ENCODE measurements around the gene OSBP. TPM values are rescaled to one million over a fixed set of nuclear protein-coding genes. Genes with fewer than 3 reads are reported as not detected.
A peak's percentile ranks its signal among the peaks of the same experiment; 100 is the strongest.

The OSBP gene
- total and polyA plus RNA-seq, 4 donors: 12.0 to 41.9 (median 30.2) TPM

DNA sequence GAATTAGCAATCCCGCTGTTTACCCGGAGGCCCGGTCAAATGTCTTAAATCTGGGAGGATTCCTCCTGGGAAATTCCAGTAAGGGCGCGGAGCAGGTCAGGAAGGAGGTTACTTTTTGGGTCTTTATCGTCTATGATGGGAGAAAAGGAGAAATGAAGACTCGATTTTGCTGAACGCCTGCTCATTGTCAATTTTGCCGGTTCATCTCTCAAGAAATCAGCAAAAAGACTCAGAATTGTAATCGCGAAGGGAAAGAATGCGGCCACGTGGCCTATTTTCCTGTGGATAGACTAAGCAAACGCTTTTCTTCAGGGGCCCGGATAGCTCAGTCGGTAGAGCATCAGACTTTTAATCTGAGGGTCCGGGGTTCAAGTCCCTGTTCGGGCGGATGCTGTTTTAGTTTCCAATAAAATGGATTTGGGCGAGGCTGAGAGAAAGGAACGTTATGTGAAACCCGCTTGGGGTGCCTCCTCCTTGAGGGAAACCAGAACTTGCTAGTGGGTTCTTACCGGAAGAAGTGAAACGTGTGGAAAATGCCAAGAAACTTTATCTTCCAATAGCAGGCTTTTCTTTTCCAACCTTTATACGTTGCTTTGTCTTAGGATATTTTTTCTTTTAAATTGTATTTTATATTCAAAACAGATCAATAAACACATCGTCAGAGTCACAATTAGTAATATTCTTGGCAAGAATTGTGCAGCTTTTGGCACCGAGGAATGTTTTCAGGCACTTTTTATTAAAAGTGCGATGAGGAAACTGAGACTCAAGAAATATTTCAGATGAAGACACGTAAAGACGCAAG is 59.3 kb downstream of the OSBP start:
- H3K4me3 ChIP-seq: no peak overlapping the region
- peaks cover 0 to 13% (median 8%) of the 10 kb centered on the region in 3 donors for H3K27me3 ChIP-seq (ENCODE audit: control insufficient read depth in 3 of 3, insufficient read depth in 3 of 3, low read length in 2 of 3)
- H3K4me1 ChIP-seq (ENCODE audit: control insufficient read depth in 5 of 5, insufficient read depth in 5 of 5, low read length in 5 of 5): peaks cover 0 to 10% (median 0%) of the 10 kb centered on the region in 5 donors
- TF ChIP-seq, protein P1, sequence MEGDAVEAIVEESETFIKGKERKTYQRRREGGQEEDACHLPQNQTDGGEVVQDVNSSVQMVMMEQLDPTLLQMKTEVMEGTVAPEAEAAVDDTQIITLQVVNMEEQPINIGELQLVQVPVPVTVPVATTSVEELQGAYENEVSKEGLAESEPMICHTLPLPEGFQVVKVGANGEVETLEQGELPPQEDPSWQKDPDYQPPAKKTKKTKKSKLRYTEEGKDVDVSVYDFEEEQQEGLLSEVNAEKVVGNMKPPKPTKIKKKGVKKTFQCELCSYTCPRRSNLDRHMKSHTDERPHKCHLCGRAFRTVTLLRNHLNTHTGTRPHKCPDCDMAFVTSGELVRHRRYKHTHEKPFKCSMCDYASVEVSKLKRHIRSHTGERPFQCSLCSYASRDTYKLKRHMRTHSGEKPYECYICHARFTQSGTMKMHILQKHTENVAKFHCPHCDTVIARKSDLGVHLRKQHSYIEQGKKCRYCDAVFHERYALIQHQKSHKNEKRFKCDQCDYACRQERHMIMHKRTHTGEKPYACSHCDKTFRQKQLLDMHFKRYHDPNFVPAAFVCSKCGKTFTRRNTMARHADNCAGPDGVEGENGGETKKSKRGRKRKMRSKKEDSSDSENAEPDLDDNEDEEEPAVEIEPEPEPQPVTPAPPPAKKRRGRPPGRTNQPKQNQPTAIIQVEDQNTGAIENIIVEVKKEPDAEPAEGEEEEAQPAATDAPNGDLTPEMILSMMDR (IDR thresholded peaks at IDR 0.05; ENCODE audit: control extremely low read depth, extremely low read depth): no peak
- DNase-seq: peak; percentile 81 to 87 (median 83)
- WGBS, 2 donors: 5 to 10% methylated on average over 30 of the region's 30 CpGs
- no peaks in the 10 kb centered on the region for H3K36me3 ChIP-seq (ENCODE audit: control insufficient read depth in 4 of 4, insufficient read depth in 4 of 4, low read length in 4 of 4)
- no peaks in the 10 kb centered on the region for H3K9me3 ChIP-seq (ENCODE audit: control insufficient read depth in 4 of 4, insufficient read depth in 3 of 4, low read length in 3 of 4)
- peak overlapping the region; percentile 1 to 87 for H3K9ac ChIP-seq (ENCODE audit: insufficient read depth in 1 of 2, low read length in 2 of 2)
- peak overlapping the region in 1 of 2 donors; percentile 35 for H3K27ac ChIP-seq (ENCODE audit: low read depth in 1 of 2, low read length in 1 of 2)
- peak; percentile 44 for ATAC-seq (ENCODE audit: insufficient read depth, low FRiP score)

DNA sequence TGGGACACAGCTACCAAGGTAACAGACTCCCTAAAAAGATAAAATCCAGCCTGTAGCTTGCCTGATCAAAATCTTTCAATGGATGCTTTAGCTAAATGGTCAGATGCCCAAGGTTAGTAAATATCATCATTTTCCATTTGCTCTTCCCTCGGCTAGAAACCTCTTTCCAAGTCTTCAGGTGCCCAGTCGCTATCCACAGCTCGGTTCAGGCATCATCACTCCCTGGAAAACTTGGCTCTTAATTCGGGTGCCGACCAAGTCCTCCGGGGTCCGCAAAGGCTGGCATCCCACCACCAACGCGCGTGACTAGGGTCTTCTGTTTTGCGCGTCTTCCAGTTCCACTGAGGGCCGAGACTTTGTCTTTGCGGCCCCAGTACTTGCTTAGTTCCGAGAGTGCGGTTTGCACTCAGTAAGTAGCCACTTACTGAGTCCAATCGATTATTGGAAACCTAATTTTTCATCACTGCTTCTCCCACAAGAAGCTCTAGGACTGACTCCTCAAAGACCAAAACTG is 59.9 kb downstream of the OSBP start:
- no peak overlapping the region for H3K4me3 ChIP-seq
- H3K4me1 ChIP-seq (ENCODE audit: control insufficient read depth in 5 of 5, insufficient read depth in 5 of 5, low read length in 5 of 5): peaks cover 0 to 10% (median 0%) of the 10 kb centered on the region in 5 donors
- peak overlapping the region; percentile 1 to 87 for H3K9ac ChIP-seq (ENCODE audit: insufficient read depth in 1 of 2, low read length in 2 of 2)
- WGBS, 2 donors: 14 to 25% methylated on average over 17 of the region's 17 CpGs
- DNase-seq (no peak), ATAC-seq (ENCODE audit: insufficient read depth, low FRiP score) (no peak)
- TF ChIP-seq, protein P1 (IDR thresholded peaks at IDR 0.05; ENCODE audit: control extremely low read depth, extremely low read depth): no peak
- peaks cover 0 to 13% (median 8%) of the 10 kb centered on the region in 3 donors for H3K27me3 ChIP-seq (ENCODE audit: control insufficient read depth in 3 of 3, insufficient read depth in 3 of 3, low read length in 2 of 3)
- no peaks in the 10 kb centered on the region for H3K36me3 ChIP-seq (ENCODE audit: control insufficient read depth in 4 of 4, insufficient read depth in 4 of 4, low read length in 4 of 4)
- no peak overlapping the region for H3K27ac ChIP-seq (ENCODE audit: low read depth in 1 of 2, low read length in 1 of 2)
- no peaks in the 10 kb centered on the region for H3K9me3 ChIP-seq (ENCODE audit: control insufficient read depth in 4 of 4, insufficient read depth in 3 of 4, low read length in 3 of 4)

DNA sequence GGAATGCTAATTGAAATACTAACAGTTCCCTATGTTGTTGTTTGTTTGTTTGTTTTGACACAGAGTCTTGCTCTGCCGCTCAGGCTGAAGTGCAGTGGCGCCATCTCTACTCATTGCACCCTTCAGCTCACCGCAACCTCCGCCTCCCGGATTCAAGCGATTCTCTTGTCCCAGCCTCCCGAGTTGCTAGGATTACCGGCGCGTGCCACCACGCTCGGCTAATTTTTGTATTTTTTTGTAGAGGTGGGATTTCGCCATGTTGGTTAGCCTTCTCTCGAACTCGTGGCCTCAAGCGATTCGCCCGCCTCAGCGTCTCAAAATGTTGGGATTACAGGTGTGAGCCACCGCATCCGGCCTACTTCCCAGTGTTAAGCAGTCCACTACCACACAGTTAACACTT is 62.3 kb downstream of the OSBP start:
- Histone ChIP-seq H3K27me3 (ENCODE audit: control insufficient read depth in 3 of 3, insufficient read depth in 3 of 3, low read length in 2 of 3) (peaks cover 0 to 4% (median 1%) of the 10 kb centered on the region in 3 donors), H3K27ac (ENCODE audit: low read depth in 1 of 2, low read length in 1 of 2) (no peak overlapping the region), H3K36me3 (ENCODE audit: control insufficient read depth in 4 of 4, insufficient read depth in 4 of 4, low read length in 4 of 4) (no peaks in the 10 kb centered on the region), H3K9me3 (ENCODE audit: control insufficient read depth in 4 of 4, insufficient read depth in 3 of 4, low read length in 3 of 4) (no peaks in the 10 kb centered on the region), H3K9ac (ENCODE audit: insufficient read depth in 1 of 2, low read length in 2 of 2) (no peak overlapping the region), H3K4me1 (ENCODE audit: control insufficient read depth in 5 of 5, insufficient read depth in 5 of 5, low read length in 5 of 5) (peaks cover 0 to 13% (median 0%) of the 10 kb centered on the region in 5 donors), H3K4me3 (no peak overlapping the region)
- TF ChIP-seq, protein P1 (IDR thresholded peaks at IDR 0.05; ENCODE audit: control extremely low read depth, extremely low read depth): no peak
- no peak for DNase-seq
- ATAC-seq (ENCODE audit: insufficient read depth, low FRiP score): no peak
- WGBS, 2 donors: 96 to 98% methylated on average over 21 of the region's 21 CpGs
